Mesenchymal stem cell (in vitro differentiated cells and primary cell): ENCODE data around the gene PPM1E.

Experiments used
- DNase-seq: peaks from one replicate; pipeline ENCODE4 v3.0.0-alpha.2; 2013
- H2AFZ ChIP-seq: one replicate; pipeline ENCODE4 v1.6.1; 2013; ENCODE audit warnings: low read depth, mild to moderate bottlenecking, control low read depth, inconsistent platforms, low read length, moderate library complexity
- H2AK5ac ChIP-seq: 2 replicates; pipeline ENCODE4 v1.6.1; 2013; ENCODE audit warnings: low read length, moderate library complexity, mild to moderate bottlenecking, inconsistent platforms; ENCODE audit not compliant: severe bottlenecking
- H2BK120ac ChIP-seq: one replicate; pipeline ENCODE4 v1.6.1; 2013; ENCODE audit warnings: low read depth, mild to moderate bottlenecking, inconsistent platforms, low read length, moderate library complexity
- H2BK12ac ChIP-seq, 2 experiments: one replicate each; pipeline ENCODE4 v1.6.1; 2013; ENCODE audit warnings: inconsistent platforms in 2 of 2, low read length in 2 of 2, mild to moderate bottlenecking in 2 of 2, moderate library complexity in 2 of 2, control low read depth in 1 of 2
- H2BK15ac ChIP-seq: one replicate; pipeline ENCODE4 v1.6.1; 2013; ENCODE audit warnings: mild to moderate bottlenecking, low read depth, inconsistent platforms; ENCODE audit not compliant: poor library complexity, severe bottlenecking
- H2BK5ac ChIP-seq: 2 replicates; pipeline ENCODE4 v1.6.1; 2013; ENCODE audit warnings: low read depth, mild to moderate bottlenecking, low read length, control low read depth, inconsistent platforms; ENCODE audit not compliant: poor library complexity, severe bottlenecking
- H3K14ac ChIP-seq, 2 experiments: one replicate each; pipeline ENCODE4 v1.6.1; 2013; ENCODE audit warnings: inconsistent platforms in 2 of 2, low read length in 2 of 2, control low read depth in 1 of 2, mild to moderate bottlenecking in 1 of 2, moderate library complexity in 1 of 2
- H3K18ac ChIP-seq, 2 experiments: one replicate each; pipeline ENCODE4 v1.6.1; 2013; ENCODE audit warnings: inconsistent platforms in 2 of 2, low read length in 2 of 2, control low read depth in 1 of 2, low read depth in 1 of 2, mild to moderate bottlenecking in 1 of 2
- H3K23ac ChIP-seq, 2 experiments: one replicate each; pipeline ENCODE4 v1.6.1; 2013; ENCODE audit warnings: inconsistent platforms in 2 of 2, low read length in 2 of 2, mild to moderate bottlenecking in 2 of 2, moderate library complexity in 2 of 2, control low read depth in 1 of 2
- H3K27ac ChIP-seq: 2 replicates; pipeline ENCODE4 v1.5.1; 2013; ENCODE audit warnings: mild to moderate bottlenecking, moderate library complexity, low read length, control low read depth, inconsistent platforms; ENCODE audit not compliant: poor library complexity, severe bottlenecking
- H3K27me3 ChIP-seq, 2 experiments: 2 replicates each; pipeline versions ENCODE4 v1.6.1 to v1.7.0; 2013; ENCODE audit warnings: low read length in 2 of 2, mild to moderate bottlenecking in 2 of 2, moderate library complexity in 2 of 2, control low read depth in 1 of 2, inconsistent platforms in 1 of 2; ENCODE audit not compliant: control insufficient read depth in 1 of 2, insufficient read depth in 1 of 2
- H3K36me3 ChIP-seq, 2 experiments: 2 replicates each; pipeline versions ENCODE4 v1.6.1 to v1.7.0; 2013; ENCODE audit warnings: low read length in 2 of 2, control low read depth in 1 of 2, inconsistent platforms in 1 of 2, low read depth in 1 of 2, mild to moderate bottlenecking in 1 of 2; ENCODE audit not compliant: insufficient read depth in 2 of 2, control insufficient read depth in 1 of 2
- H3K4ac ChIP-seq, 2 experiments: one replicate each; pipeline ENCODE4 v1.6.1; 2013; ENCODE audit warnings: inconsistent platforms in 2 of 2, low read length in 2 of 2, mild to moderate bottlenecking in 2 of 2, moderate library complexity in 2 of 2, control low read depth in 1 of 2, low read depth in 1 of 2
- H3K4me1 ChIP-seq: 2 replicates; pipeline ENCODE4 v1.6.1; 2013; ENCODE audit warnings: low read depth, low read length, control low read depth; ENCODE audit not compliant: control insufficient read depth, insufficient read depth
- H3K4me2 ChIP-seq: 2 replicates; pipeline ENCODE4 v1.6.1; 2013; ENCODE audit warnings: low read length, mild to moderate bottlenecking, inconsistent platforms; ENCODE audit not compliant: poor library complexity, severe bottlenecking
- H3K4me3 ChIP-seq, 2 experiments: 2 replicates each; pipeline versions ENCODE4 v1.5.1 to v1.7.0; 2013; ENCODE audit warnings: low read length in 2 of 2, mild to moderate bottlenecking in 2 of 2, control low read depth in 1 of 2, low read depth in 1 of 2; ENCODE audit not compliant: insufficient read depth in 1 of 2
- H3K79me1 ChIP-seq: replicated peaks from 2 replicates; pipeline ENCODE4 v1.6.1; 2013; ENCODE audit warnings: mild to moderate bottlenecking, control low read depth, low read length, inconsistent platforms; ENCODE audit not compliant: poor library complexity, severe bottlenecking
- H3K9ac ChIP-seq: 2 replicates; pipeline ENCODE4 v1.7.0; 2013; ENCODE audit warnings: mild to moderate bottlenecking, low read length, moderate library complexity
- H3K9me3 ChIP-seq: 2 replicates; pipeline ENCODE4 v1.7.0; 2013; ENCODE audit warnings: mild to moderate bottlenecking, low read length; ENCODE audit not compliant: control insufficient read depth
- H4K8ac ChIP-seq: one replicate; pipeline ENCODE4 v1.6.1; 2013; ENCODE audit warnings: inconsistent platforms, mild to moderate bottlenecking, low read length, moderate library complexity
- H4K91ac ChIP-seq: one replicate; pipeline ENCODE4 v1.6.1; 2013; ENCODE audit warnings: mild to moderate bottlenecking, low read length, inconsistent platforms
- WGBS: methylation state at CpG from one replicate; pipeline ENCODE4 v1.1.7; 2013; ENCODE audit warnings: mixed read lengths; 5-methylcytosine and 5-hydroxymethylcytosine counted together

The PPM1E gene

DNA sequence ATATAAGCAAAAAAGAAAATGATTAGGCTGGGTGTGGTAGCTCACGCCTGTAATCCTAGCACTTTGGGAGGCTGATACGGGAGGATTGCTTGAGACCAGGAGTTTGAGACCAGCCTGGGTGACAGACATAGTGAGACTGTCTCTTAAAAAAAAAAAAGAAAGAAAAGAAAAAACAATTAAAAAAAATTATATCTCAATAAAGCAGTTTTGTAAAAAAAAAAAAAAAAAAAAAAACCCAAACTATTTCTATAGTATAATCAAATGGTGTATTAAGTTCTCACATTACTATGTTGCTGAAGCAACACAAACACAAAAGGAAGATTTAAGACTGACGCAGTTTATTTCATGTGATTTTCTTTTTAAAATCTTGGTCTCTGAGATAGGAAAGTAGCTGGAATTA is 210.6 kb downstream of the PPM1E start:
- H3K23ac ChIP-seq, result no peak overlapping the region
- no peak overlapping the region for H2BK15ac ChIP-seq
- H3K9me3 ChIP-seq, result no peaks in the 10 kb centered on the region
- H3K27ac ChIP-seq, result no peak overlapping the region
- no peak overlapping the region for H3K14ac ChIP-seq
- H3K18ac ChIP-seq, result no peak overlapping the region
- WGBS, result no CpG with 5 or more reads among the region's 3 CpGs
- DNase-seq, result no peak
- H3K79me1 ChIP-seq, result no peaks in the 10 kb centered on the region
- H3K27me3 ChIP-seq, result no peaks in the 10 kb centered on the region
- H2BK120ac ChIP-seq, result no peak overlapping the region
- no peak overlapping the region for H3K9ac ChIP-seq
- H2BK12ac ChIP-seq, result no peak overlapping the region
- no peaks in the 10 kb centered on the region for H3K36me3 ChIP-seq
- no peak overlapping the region for H2AFZ ChIP-seq
- H2AK5ac ChIP-seq, result no peak overlapping the region
- H3K4me2 ChIP-seq, result no peak overlapping the region
- no peak overlapping the region for H4K91ac ChIP-seq
- H3K4me3 ChIP-seq, result no peak overlapping the region
- H4K8ac ChIP-seq, result no peak overlapping the region
- H2BK5ac ChIP-seq, result no peak overlapping the region
- no peaks in the 10 kb centered on the region for H3K4me1 ChIP-seq
- H3K4ac ChIP-seq, result no peak overlapping the region

GRCh38 chr17:58968426-58969061 is 212.9 kb downstream of the PPM1E start:
- Histone ChIP-seq H2AFZ (no peak overlapping the region), H3K14ac (no peak overlapping the region), H2BK5ac (no peak overlapping the region), H3K9ac (no peak overlapping the region), H4K91ac (no peak overlapping the region), H3K23ac (no peak overlapping the region), H2BK12ac (no peak overlapping the region), H2BK120ac (no peak overlapping the region), H3K79me1 (no peaks in the 10 kb centered on the region), H2BK15ac (no peak overlapping the region), H3K4ac (no peak overlapping the region), H3K27ac (no peak overlapping the region), H3K27me3 (no peaks in the 10 kb centered on the region), H3K9me3 (no peaks in the 10 kb centered on the region), H3K4me3 (no peak overlapping the region), H3K18ac (no peak overlapping the region), H3K4me1 (no peaks in the 10 kb centered on the region), H3K36me3 (no peaks in the 10 kb centered on the region), H2AK5ac (no peak overlapping the region), H3K4me2 (no peak overlapping the region), H4K8ac (no peak overlapping the region)
- 79% methylated on average over 4 of the region's 4 CpGs for WGBS
- no peak for DNase-seq

DNA sequence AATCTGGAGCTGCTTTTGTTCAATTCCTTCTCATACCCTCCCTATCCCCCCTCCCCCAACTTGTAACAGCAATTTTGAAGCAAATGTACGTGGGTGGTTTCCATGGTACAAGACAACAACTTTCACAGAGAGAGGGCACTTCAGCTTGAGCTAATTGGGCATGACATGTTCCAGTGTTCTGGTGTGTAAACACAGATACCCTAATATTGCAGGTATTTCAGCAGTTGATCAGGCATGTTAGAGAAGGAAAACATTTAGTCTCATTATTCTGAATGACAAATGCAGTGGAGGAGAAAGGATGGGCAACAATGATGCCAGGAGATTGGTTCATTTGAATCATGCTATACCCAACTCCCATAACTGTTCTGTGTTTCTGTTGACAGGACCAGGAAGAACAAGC is 213.5 kb downstream of the PPM1E start:
- Histone ChIP-seq H3K23ac (no peak overlapping the region), H3K4me3 (no peak overlapping the region), H3K27me3 (no peaks in the 10 kb centered on the region), H3K36me3 (no peaks in the 10 kb centered on the region), H3K27ac (no peak overlapping the region), H2BK12ac (no peak overlapping the region), H3K4me2 (no peak overlapping the region), H2BK5ac (no peak overlapping the region), H3K9me3 (no peaks in the 10 kb centered on the region), H4K8ac (no peak overlapping the region), H3K4ac (no peak overlapping the region), H3K14ac (no peak overlapping the region), H2BK120ac (no peak overlapping the region), H4K91ac (no peak overlapping the region), H3K18ac (no peak overlapping the region), H2AK5ac (no peak overlapping the region), H2BK15ac (no peak overlapping the region), H3K79me1 (no peaks in the 10 kb centered on the region), H2AFZ (no peak overlapping the region), H3K4me1 (no peaks in the 10 kb centered on the region), H3K9ac (no peak overlapping the region)
- no peak for DNase-seq
- WGBS, result 33% methylated on average over 1 of the region's 1 CpG

DNA sequence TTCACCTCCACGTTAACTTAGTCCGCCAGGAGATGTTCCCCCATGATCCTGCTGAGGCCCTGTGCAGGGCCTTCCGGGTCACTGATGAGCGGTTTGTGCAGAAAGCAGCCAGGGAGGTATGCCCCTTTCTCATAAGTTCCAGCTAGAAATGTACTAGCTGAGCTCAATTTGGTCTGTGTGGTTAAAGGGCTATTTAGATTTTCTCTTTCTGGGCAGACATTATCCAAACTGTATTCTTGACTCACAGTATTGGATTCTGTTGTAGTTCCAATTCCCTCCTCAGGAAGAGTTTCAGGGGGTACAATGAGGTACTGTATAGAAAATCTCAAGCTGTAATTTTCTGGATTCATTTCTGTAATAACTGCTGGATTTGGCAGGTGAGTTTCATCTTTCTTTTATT is 214.0 kb downstream of the PPM1E start:
- WGBS, result 100% methylated on average over 4 of the region's 4 CpGs
- Histone ChIP-seq H3K4me1 (no peaks in the 10 kb centered on the region), H4K8ac (no peak overlapping the region), H3K27ac (no peak overlapping the region), H3K4me2 (no peak overlapping the region), H2BK12ac (no peak overlapping the region), H3K36me3 (no peaks in the 10 kb centered on the region), H2BK15ac (no peak overlapping the region), H3K9ac (no peak overlapping the region), H3K27me3 (no peaks in the 10 kb centered on the region), H2BK5ac (no peak overlapping the region), H2AK5ac (no peak overlapping the region), H2AFZ (no peak overlapping the region), H4K91ac (no peak overlapping the region), H3K79me1 (no peaks in the 10 kb centered on the region), H3K18ac (no peak overlapping the region), H3K9me3 (no peaks in the 10 kb centered on the region), H3K23ac (no peak overlapping the region), H3K4ac (no peak overlapping the region), H2BK120ac (no peak overlapping the region), H3K14ac (no peak overlapping the region), H3K4me3 (no peak overlapping the region)
- no peak for DNase-seq
